ENCODE results near the gene LIPG. TPM values are rescaled to one million over a fixed set of nuclear protein-coding genes. Genes with fewer than 3 reads are reported as not detected.
"Not testable (repeated sequence)": the region's sequence is repeated elsewhere in the genome, so short reads cannot be mapped to it uniquely, and the experiment has no call there.

Gene LIPG
- total RNA-seq, 1 experiment from 2014 or later = 6.8 TPM

DNA sequence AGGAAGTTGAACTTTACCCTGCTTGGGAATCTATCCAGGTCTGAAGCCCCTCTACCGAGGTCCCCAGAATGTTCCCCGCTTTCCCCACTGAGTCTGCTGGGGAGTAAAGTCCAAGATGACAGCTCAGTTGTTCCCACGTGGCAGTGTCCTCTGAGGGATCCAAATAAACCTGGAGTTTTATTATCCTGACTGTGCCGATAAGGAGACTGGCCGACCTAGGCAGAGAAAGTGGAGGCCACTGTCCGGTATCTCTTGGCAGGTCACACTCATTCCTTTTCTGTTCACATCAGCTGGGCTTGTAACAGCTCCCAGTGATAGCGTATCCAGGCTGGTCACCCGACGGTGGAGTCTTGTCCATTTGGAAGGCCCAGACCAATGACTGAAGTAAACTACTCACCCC is 47.3 kb upstream of the LIPG start:
- DNase-seq (ENCODE audit: low spot score) (no peak), ATAC-seq (no peak)
- Mint-ChIP-seq H3K4me1 (peaks cover 24% of the 10 kb centered on the region), H3K9me3 (no peaks in the 10 kb centered on the region), H3K27me3 (ENCODE audit: low read depth) (no peaks in the 10 kb centered on the region), H3K27ac (no peak overlapping the region), H3K36me3 (no peaks in the 10 kb centered on the region), H3K4me3 (no peak overlapping the region)
- CTCF ChIA-PET = interaction anchor here (0.6 to 0.8 kb wide), 3 partner anchors 41 to 591 kb away, joined by 3 to 4 read pairs (median 3); no protein-coding TSS in a partner anchor
- POLR2A ChIA-PET = no interaction called here
- no peak for TF ChIP-seq ZNF317 (CRISPR knock-in tag; IDR thresholded peaks at IDR 0.05; ENCODE audit: borderline replicate concordance, low read depth)
- no peak for TF ChIP-seq SP1 (CRISPR knock-in tag; conservative IDR thresholded peaks at IDR 0.05)
- TF ChIP-seq ZNF512 (CRISPR knock-in tag; IDR thresholded peaks at IDR 0.05; ENCODE audit: borderline replicate concordance) = no peak
- no peak for TF ChIP-seq ZNF263 (CRISPR knock-in tag; IDR thresholded peaks at IDR 0.05; ENCODE audit: low read depth)
- no peak for TF ChIP-seq NR3C1 (CRISPR knock-in tag; conservative IDR thresholded peaks at IDR 0.05; ENCODE audit: low read depth)
- no peak for TF ChIP-seq PRDM15 (CRISPR knock-in tag; IDR thresholded peaks at IDR 0.05)
- TF ChIP-seq JAZF1 (CRISPR knock-in tag; IDR thresholded peaks at IDR 0.05) = no peak
- TF ChIP-seq ETV6 (CRISPR knock-in tag; IDR thresholded peaks at IDR 0.05) = no peak
- TF ChIP-seq E2F5 (CRISPR knock-in tag; IDR thresholded peaks at IDR 0.05) = no peak
- no peak for TF ChIP-seq OVOL2 (CRISPR knock-in tag; IDR thresholded peaks at IDR 0.05; ENCODE audit: borderline replicate concordance)
- no peak for TF ChIP-seq ZNF396 (CRISPR knock-in tag; IDR thresholded peaks at IDR 0.05; ENCODE audit: borderline replicate concordance)
- TF ChIP-seq IRF2 (CRISPR knock-in tag; IDR thresholded peaks at IDR 0.05; ENCODE audit: borderline replicate concordance, low read depth) = no peak
- TF ChIP-seq, protein P1, sequence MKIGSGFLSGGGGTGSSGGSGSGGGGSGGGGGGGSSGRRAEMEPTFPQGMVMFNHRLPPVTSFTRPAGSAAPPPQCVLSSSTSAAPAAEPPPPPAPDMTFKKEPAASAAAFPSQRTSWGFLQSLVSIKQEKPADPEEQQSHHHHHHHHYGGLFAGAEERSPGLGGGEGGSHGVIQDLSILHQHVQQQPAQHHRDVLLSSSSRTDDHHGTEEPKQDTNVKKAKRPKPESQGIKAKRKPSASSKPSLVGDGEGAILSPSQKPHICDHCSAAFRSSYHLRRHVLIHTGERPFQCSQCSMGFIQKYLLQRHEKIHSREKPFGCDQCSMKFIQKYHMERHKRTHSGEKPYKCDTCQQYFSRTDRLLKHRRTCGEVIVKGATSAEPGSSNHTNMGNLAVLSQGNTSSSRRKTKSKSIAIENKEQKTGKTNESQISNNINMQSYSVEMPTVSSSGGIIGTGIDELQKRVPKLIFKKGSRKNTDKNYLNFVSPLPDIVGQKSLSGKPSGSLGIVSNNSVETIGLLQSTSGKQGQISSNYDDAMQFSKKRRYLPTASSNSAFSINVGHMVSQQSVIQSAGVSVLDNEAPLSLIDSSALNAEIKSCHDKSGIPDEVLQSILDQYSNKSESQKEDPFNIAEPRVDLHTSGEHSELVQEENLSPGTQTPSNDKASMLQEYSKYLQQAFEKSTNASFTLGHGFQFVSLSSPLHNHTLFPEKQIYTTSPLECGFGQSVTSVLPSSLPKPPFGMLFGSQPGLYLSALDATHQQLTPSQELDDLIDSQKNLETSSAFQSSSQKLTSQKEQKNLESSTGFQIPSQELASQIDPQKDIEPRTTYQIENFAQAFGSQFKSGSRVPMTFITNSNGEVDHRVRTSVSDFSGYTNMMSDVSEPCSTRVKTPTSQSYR (CRISPR knock-in tag; IDR thresholded peaks at IDR 0.05) = no peak
- TF ChIP-seq, protein P2, sequence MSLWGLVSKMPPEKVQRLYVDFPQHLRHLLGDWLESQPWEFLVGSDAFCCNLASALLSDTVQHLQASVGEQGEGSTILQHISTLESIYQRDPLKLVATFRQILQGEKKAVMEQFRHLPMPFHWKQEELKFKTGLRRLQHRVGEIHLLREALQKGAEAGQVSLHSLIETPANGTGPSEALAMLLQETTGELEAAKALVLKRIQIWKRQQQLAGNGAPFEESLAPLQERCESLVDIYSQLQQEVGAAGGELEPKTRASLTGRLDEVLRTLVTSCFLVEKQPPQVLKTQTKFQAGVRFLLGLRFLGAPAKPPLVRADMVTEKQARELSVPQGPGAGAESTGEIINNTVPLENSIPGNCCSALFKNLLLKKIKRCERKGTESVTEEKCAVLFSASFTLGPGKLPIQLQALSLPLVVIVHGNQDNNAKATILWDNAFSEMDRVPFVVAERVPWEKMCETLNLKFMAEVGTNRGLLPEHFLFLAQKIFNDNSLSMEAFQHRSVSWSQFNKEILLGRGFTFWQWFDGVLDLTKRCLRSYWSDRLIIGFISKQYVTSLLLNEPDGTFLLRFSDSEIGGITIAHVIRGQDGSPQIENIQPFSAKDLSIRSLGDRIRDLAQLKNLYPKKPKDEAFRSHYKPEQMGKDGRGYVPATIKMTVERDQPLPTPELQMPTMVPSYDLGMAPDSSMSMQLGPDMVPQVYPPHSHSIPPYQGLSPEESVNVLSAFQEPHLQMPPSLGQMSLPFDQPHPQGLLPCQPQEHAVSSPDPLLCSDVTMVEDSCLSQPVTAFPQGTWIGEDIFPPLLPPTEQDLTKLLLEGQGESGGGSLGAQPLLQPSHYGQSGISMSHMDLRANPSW (CRISPR knock-in tag; conservative IDR thresholded peaks at IDR 0.05; ENCODE audit: low read depth) = no peak
- TF ChIP-seq ZNF219 (CRISPR knock-in tag; IDR thresholded peaks at IDR 0.05; ENCODE audit: borderline replicate concordance) = no peak

DNA sequence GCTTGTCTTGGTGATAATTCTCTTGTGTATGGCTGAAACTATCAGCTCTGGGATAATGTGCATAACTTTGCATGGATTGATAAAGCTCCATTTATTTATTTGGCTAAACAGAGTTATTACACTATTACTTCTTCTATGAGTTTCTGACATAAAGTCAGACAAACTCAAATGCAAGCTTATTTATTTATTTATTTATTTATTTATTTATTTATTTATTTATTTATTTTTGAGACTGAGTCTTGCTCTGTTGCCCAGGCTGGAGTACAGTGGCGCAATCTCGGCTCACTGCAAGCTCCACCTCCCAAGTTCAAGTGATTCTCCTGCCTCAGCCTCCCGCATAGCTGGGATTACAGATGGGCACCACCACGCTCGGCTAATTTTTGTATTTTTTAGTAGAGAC is 46.9 kb upstream of the LIPG start:
- DNase-seq (ENCODE audit: low spot score); H3K36me3 Mint-ChIP-seq; H3K4me3 Mint-ChIP-seq; H3K27me3 Mint-ChIP-seq (ENCODE audit: low read depth); ATAC-seq; H3K27ac Mint-ChIP-seq; H3K9me3 Mint-ChIP-seq; POLR2A ChIA-PET: not testable (repeated sequence)
- CTCF ChIA-PET = interaction anchor here (0.8 kb wide), 1 partner anchor 253 kb away, joined by 3 read pairs; no protein-coding TSS in a partner anchor
- H3K4me1 Mint-ChIP-seq = peaks cover 28% of the 10 kb centered on the region
